Gastrocnemius medialis (tissue), 4 donors: ENCODE data around the gene TLR9. TPM values are rescaled to one million over a fixed set of nuclear protein-coding genes. Genes with fewer than 3 reads are reported as not detected.

Experiments
- ATAC-seq, 2 donors: fragments of 150-250 bp; one replicate each; pipeline ENCODE4 v1.9.1; 2016
- DNase-seq, 2 donors: peaks; one replicate each; pipeline ENCODE4 v3.0.0-alpha.2; 2019
- H3K27ac ChIP-seq, 4 donors: fragments of 200-600 bp; sonication (generic); 1 replicate in 1 of 4; 2 replicates in 3 of 4; pipeline ENCODE4 v1.5.1; 2016 to 2018; ENCODE audit warnings: mild to moderate bottlenecking in 2 of 4, moderate library complexity in 1 of 4
- H3K27me3 ChIP-seq, 3 donors: fragments of 200-600 bp; sonication (generic) in 2 of 3; 1 replicate in 1 of 3; 2 replicates in 2 of 3; pipeline versions ENCODE4 v1.5.1 to v1.6.0; 2016 to 2019; ENCODE audit warnings: mild to moderate bottlenecking in 1 of 3, moderate library complexity in 1 of 3
- H3K36me3 ChIP-seq, 2 donors: fragments of 200-600 bp; sonication (generic) in 1 of 2; one replicate each; pipeline ENCODE4 v1.5.1; 2017 to 2018
- H3K4me1 ChIP-seq, 2 donors: fragments of 200-600 bp; sonication (generic) in 1 of 2; one replicate each; pipeline ENCODE4 v1.5.1; 2016 to 2017; ENCODE audit warnings: mild to moderate bottlenecking in 2 of 2
- H3K4me3 ChIP-seq, 4 donors: fragments of 200-600 bp; sonication (generic) in 3 of 4; 1 replicate in 1 of 4; 2 replicates in 3 of 4; pipeline ENCODE4 v1.5.1; 2016 to 2019; ENCODE audit warnings: mild to moderate bottlenecking in 2 of 4
- H3K9me3 ChIP-seq, 3 donors: fragments of 200-600 bp; sonication (generic) in 2 of 3; 1 replicate in 1 of 3; 2 replicates in 2 of 3; pipeline ENCODE4 v1.5.1; 2016 to 2019
- POLR2A ChIP-seq, 2 donors: fragments of 450-650 bp; IDR thresholded peaks; one replicate each; pipeline ENCODE4 v1.6.1; 2017; ENCODE audit warnings: antibody characterized with exemption in 2 of 2, mild to moderate bottlenecking in 2 of 2, moderate library complexity in 2 of 2
- in situ Hi-C, 4 donors: fragments of 200-750 bp; cut with MboI; loops; one replicate each; pipeline versions ENCODE4 v1.15.0 to v1.8.0; 2017; ENCODE audit warnings: low sequenced_read_pairs in 4 of 4
- intact Hi-C: fragments of 100-400 bp; cut with DNase I; formaldehyde crosslinking; loops from one replicate; pipeline ENCODE4 v1.15.1; 2023; ENCODE audit warnings: low total_unique reads
- total RNA-seq, 4 donors: library from RNA; depleted of rRNA; stranded (reverse); fragments of >200 nt; gene quantifications; one replicate each; pipeline versions ENCODE4 v1.1.0 to v1.2.3, GENCODE V29; 2016
- TF ChIP-seq, protein P1 (sequence below), 5 experiments: fragments of 450-650 bp in 3 of 5; fragments of 200-600 bp in 2 of 5; sonication (generic) in 2 of 5; IDR thresholded peaks in 4 of 5; conservative IDR thresholded peaks in 1 of 5; 1 replicate in 4 of 5; 2 replicates in 1 of 5; pipeline ENCODE4 v1.5.1; 2016 to 2019; ENCODE audit warnings: antibody characterized with exemption in 5 of 5, mild to moderate bottlenecking in 3 of 5, moderate library complexity in 3 of 5

Gene TLR9
- total RNA-seq, 4 donors from 2014 or later: 0.07 to 0.41 (median 0.13) TPM; not detected in 1

DNA sequence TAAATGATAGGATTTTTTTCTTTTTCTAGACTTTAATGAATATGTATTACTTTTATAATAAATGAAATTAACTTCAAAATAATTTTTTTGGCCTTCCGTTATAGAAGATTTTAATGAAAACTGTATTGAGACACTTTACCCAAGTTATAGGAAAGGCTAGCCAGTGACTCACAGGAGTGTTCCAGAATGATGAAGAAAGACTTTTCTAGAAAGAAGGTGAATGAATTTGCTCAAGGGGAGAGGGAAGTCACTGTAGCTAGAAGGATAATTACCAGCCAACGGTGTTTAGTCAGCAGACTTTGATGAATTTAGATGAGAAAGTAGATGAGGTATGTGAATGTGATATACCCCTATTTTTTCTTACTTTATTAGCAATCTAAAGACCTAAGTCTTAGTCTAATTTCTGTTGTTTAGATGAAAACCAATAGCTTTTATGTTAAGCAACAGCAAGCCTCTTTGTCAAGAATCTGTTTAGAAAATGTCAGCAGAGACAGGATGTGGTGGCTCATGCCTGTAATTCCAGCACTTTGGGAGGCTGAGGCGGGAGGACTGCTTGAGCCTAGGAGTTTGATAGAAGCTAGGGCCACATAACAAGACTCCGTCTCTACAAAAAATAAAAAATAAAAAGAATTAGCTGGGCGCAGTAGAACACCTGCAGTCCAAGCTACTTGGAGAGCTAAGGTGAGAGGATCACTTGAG, 24.3 kb downstream of the TLR9 start:
- TF ChIP-seq, protein P1, sequence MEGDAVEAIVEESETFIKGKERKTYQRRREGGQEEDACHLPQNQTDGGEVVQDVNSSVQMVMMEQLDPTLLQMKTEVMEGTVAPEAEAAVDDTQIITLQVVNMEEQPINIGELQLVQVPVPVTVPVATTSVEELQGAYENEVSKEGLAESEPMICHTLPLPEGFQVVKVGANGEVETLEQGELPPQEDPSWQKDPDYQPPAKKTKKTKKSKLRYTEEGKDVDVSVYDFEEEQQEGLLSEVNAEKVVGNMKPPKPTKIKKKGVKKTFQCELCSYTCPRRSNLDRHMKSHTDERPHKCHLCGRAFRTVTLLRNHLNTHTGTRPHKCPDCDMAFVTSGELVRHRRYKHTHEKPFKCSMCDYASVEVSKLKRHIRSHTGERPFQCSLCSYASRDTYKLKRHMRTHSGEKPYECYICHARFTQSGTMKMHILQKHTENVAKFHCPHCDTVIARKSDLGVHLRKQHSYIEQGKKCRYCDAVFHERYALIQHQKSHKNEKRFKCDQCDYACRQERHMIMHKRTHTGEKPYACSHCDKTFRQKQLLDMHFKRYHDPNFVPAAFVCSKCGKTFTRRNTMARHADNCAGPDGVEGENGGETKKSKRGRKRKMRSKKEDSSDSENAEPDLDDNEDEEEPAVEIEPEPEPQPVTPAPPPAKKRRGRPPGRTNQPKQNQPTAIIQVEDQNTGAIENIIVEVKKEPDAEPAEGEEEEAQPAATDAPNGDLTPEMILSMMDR (IDR thresholded peaks at IDR 0.05 in 4 of 5, conservative IDR thresholded peaks at IDR 0.05 in 1 of 5): no peak
- no peak for TF ChIP-seq POLR2A (IDR thresholded peaks at IDR 0.05)
- Histone ChIP-seq H3K9me3 (no peaks in the 10 kb centered on the region), H3K36me3 (peaks cover 4 to 67% of the 10 kb centered on the region in 2 donors), H3K4me1 (peaks cover 30 to 31% of the 10 kb centered on the region in 2 donors), H3K27me3 (no peaks in the 10 kb centered on the region), H3K27ac (no peak overlapping the region), H3K4me3 (no peak overlapping the region)
- in situ Hi-C loops (no loop called here), intact Hi-C loops (no loop called here)
- no peak for ATAC-seq
- no peak for DNase-seq

GRCh38 chr3:52198643-52199608, 26.5 kb downstream of the TLR9 start:
- DNase-seq (no peak), ATAC-seq (no peak)
- TF ChIP-seq POLR2A (IDR thresholded peaks at IDR 0.05): no peak
- TF ChIP-seq, protein P1 (IDR thresholded peaks at IDR 0.05 in 4 of 5, conservative IDR thresholded peaks at IDR 0.05 in 1 of 5): no peak
- peaks cover 30 to 34% of the 10 kb centered on the region in 2 donors for H3K4me1 ChIP-seq
- no peaks in the 10 kb centered on the region for H3K27me3 ChIP-seq
- peak overlapping the region; percentile 83 to 100 (median 86) for H3K4me3 ChIP-seq
- H3K36me3 ChIP-seq: peaks cover 0 to 45% of the 10 kb centered on the region in 2 donors
- in situ Hi-C loops (no loop called here), intact Hi-C loops (loop anchor here (2.0 kb wide), 1 partner anchor 44 kb away; the partner anchor contains the start of gene POC1A)
- H3K9me3 ChIP-seq: no peaks in the 10 kb centered on the region
- peak overlapping the region; percentile 88 to 97 (median 92) for H3K27ac ChIP-seq

DNA sequence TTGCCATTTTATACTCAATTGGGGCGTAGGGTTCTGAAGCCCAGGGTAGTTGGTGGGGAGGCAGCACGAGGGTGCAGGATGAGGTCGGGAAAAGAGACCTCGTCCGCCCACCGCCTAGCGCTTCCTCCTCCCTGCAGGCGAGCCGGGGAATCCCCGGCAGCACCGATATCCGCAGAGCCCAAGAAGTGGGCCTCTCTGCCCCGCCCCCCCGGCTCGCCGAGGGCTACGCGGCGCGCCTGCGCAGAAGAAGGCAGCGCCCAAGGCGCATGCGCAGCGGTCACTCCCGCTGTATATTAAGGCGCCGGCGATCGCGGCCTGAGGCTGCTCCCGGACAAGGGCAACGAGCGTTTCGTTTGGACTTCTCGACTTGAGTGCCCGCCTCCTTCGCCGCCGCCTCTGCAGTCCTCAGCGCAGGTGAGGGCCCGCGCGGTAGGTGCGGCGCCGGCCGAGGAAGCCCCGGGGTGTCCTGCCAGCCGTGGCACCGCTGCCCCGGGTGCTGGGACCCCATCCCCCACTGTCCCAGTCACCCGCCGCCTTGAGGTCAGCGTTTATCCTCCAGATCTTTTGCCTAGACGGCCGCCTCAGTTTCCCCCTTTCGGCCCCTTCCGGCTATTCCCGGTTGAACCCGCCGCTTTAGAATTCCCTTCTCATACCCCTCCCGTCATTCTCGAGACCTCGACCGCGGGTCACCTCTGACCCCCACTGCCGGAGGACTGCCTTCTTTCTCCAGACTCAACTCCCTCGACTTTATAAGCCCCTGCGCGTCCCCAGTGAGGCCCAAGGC, 27.4 kb downstream of the TLR9 start, which contains the start of gene ALAS1:
Gene ALAS1, plus strand, starts transcription at position 319 of the 784 bp plus-strand sequence. CDS start 1,082 bp downstream, outside the sequence.
- Histone ChIP-seq H3K4me1 (peaks cover 30 to 34% of the 10 kb centered on the region in 2 donors), H3K4me3 (peak within 1 kb of the TSS; percentile 83 to 100 (median 86)), H3K9me3 (no peaks in the 10 kb centered on the region), H3K36me3 (peaks cover 0 to 36% of the 10 kb centered on the region in 2 donors), H3K27me3 (no peaks in the 10 kb centered on the region), H3K27ac (peak within 1 kb of the TSS; percentile 88 to 97 (median 92))
- DNase-seq: peak; percentile 75 to 90
- intact Hi-C loops (loop anchor here (2.0 kb wide), 1 partner anchor 43 kb away; the partner anchor contains the start of gene POC1A), in situ Hi-C loops (no loop called here)
- peak; percentile 85 to 96 for TF ChIP-seq POLR2A (IDR thresholded peaks at IDR 0.05)
- TF ChIP-seq, protein P1 (IDR thresholded peaks at IDR 0.05 in 4 of 5, conservative IDR thresholded peaks at IDR 0.05 in 1 of 5): peak in 3 of 5 experiments; percentile 22 to 42 (median 25)
- peak; percentile 89 to 92 for ATAC-seq

DNA sequence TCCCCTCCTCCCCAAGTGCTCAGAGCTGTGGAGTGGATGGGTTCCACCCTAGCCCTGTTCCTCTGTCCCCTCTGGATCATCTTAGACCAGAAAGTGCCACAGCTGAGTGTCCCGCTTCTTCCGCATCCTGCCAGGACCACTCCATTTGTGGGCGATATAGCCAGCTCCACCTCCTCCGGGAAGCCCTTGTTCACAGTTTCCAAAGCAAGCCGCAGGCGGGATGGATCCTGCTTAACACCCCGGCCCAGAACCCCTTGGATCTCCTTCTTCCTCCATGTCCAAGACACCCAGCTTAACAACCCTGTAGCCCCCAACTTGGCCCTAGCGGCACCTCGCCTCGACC, 28.0 kb downstream of the TLR9 start:
- intact Hi-C loops (no loop called here), in situ Hi-C loops (no loop called here)
- H3K9me3 ChIP-seq: no peaks in the 10 kb centered on the region
- H3K27me3 ChIP-seq: no peaks in the 10 kb centered on the region
- no peak for TF ChIP-seq POLR2A (IDR thresholded peaks at IDR 0.05)
- TF ChIP-seq, protein P1 (IDR thresholded peaks at IDR 0.05 in 4 of 5, conservative IDR thresholded peaks at IDR 0.05 in 1 of 5): no peak
- peak overlapping the region; percentile 88 to 97 (median 92) for H3K27ac ChIP-seq
- DNase-seq (no peak), ATAC-seq (no peak)
- peaks cover 30 to 34% of the 10 kb centered on the region in 2 donors for H3K4me1 ChIP-seq
- H3K4me3 ChIP-seq: peak overlapping the region; percentile 83 to 100 (median 86)
- peaks cover 0 to 30% of the 10 kb centered on the region in 2 donors for H3K36me3 ChIP-seq
